Activated gamma-delta T cell (primary cell): Measurements from ENCODE around the gene RAB4A.
A peak's percentile ranks its signal among the peaks of the same experiment; 100 is the strongest.

Source experiments
- DNase-seq: peaks from one replicate; lab custom pipeline; 2025; lab: John Stamatoyannopoulos, UW

RAB4A gene

GRCh38 chr1:229244091-229244490 is 26.8 kb upstream of the RAB4A start:
- DNase-seq = no peak

- no peak for DNase-seq
These were observed 23.0 kb upstream of the RAB4A start for GRCh38 chr1:229247871-229248270.

GRCh38 chr1:229248821-229249817 is 21.8 kb upstream of the RAB4A start:
- no peak for DNase-seq

GRCh38 chr1:229249854-229250644 is 20.9 kb upstream of the RAB4A start:
- DNase-seq = no peak

- DNase-seq = no peak
These were observed 19.7 kb upstream of the RAB4A start for GRCh38 chr1:229251185-229251584.

GRCh38 chr1:229252228-229252984 is 18.5 kb upstream of the RAB4A start:
- DNase-seq = no peak

- DNase-seq = no peak
These were observed 17.5 kb upstream of the RAB4A start for GRCh38 chr1:229253151-229253974.

- DNase-seq = no peak
These were observed 15.9 kb upstream of the RAB4A start for GRCh38 chr1:229254910-229255541.

- no peak for DNase-seq
These were observed 12.7 kb upstream of the RAB4A start for GRCh38 chr1:229258031-229258756.

- no peak for DNase-seq
These were observed 12.2 kb upstream of the RAB4A start for GRCh38 chr1:229258757-229259060.

- no peak for DNase-seq
These were observed 10.6 kb upstream of the RAB4A start for GRCh38 chr1:229260297-229260696.

GRCh38 chr1:229262239-229262638 is 8.7 kb upstream of the RAB4A start:
- no peak for DNase-seq

GRCh38 chr1:229263254-229263653 is 7.7 kb upstream of the RAB4A start:
- DNase-seq = no peak

GRCh38 chr1:229264068-229264467 is 6.8 kb upstream of the RAB4A start:
- no peak for DNase-seq

GRCh38 chr1:229264487-229264886 is 6.4 kb upstream of the RAB4A start:
- DNase-seq = no peak

- no peak for DNase-seq
These were observed 4.6 kb upstream of the RAB4A start for GRCh38 chr1:229266274-229266673.

GRCh38 chr1:229266832-229267500 is 3.9 kb upstream of the RAB4A start:
- no peak for DNase-seq

- DNase-seq = no peak
These were observed 2.4 kb upstream of the RAB4A start for GRCh38 chr1:229268505-229268904.

- peak; percentile 39 for DNase-seq
These were observed 693 bp downstream of the RAB4A start for GRCh38 chr1:229271448-229272159.
